Measurements from ENCODE around the gene GCAT.

GCAT gene

DNA sequence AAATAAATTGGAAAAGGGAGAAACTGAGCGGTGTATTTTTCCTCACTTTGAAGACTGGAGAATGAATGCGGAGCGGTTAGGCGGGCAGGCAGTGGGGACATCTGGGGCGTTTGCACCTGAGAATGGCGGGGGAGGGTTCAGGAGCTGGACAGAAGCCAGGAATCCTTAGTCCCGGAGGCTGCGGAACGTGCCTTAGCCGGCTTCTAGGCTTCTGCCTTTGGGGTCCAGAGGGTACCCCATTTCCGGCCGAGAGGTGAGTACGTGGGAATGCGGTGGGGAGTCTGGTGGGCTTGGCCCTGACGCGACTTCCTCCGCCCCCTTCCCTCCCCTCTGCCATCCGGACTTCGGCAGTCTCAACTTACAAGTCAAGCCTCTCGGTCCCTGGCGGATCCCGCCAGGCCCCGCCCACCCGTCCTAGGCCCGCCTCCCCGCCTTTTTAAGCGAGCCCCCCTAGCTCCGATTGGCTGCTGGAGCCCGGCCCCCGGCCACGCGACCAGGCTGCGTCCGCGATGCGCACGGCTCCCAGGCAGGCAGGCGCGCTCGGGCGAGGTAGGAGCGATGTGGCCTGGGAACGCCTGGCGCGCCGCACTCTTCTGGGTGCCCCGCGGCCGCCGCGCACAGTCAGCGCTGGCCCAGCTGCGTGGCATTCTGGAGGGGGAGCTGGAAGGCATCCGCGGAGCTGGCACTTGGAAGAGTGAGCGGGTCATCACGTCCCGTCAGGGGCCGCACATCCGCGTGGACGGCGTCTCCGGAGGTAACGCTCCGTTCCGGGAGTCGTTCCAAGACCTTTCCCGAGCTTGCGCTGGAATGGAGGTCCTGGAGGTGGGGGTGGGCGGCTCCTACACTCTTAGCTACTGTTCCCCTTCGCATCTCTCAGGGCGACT is at the start of gene GCAT:
Gene GCAT (plus strand): TSS at position 525 of the 884 bp plus-strand sequence. CDS start 34 bp downstream, at position 559.
- peak; percentile 70 to 73 for DNase-seq (ENCODE audit: low read depth in 2 of 2)

DNA sequence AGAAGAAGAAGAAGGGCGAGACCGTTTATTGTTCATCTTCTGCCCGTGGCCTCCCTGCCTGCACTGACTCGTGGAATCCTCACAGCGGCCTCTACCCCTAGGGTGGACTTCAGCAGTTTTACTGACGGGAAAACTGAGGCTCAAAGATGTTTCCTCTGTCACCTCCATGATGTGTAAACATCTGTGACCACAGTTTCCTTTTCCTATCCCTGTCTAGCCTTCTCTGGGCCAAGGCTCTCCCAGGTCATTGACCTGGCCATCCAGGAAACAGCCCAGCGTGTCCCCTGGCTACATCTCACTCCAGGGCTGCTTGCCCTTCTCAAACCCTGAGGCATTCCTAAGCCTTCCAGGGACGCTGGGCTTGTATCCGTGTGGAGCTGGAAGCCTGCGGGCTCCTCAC is 49.0 kb upstream of the GCAT start:
- DNase-seq (ENCODE audit: low read depth in 2 of 2), result no peak

GRCh38 chr22:37759281-37759680 is 48.5 kb upstream of the GCAT start:
- DNase-seq (ENCODE audit: low read depth in 2 of 2), result no peak

DNA sequence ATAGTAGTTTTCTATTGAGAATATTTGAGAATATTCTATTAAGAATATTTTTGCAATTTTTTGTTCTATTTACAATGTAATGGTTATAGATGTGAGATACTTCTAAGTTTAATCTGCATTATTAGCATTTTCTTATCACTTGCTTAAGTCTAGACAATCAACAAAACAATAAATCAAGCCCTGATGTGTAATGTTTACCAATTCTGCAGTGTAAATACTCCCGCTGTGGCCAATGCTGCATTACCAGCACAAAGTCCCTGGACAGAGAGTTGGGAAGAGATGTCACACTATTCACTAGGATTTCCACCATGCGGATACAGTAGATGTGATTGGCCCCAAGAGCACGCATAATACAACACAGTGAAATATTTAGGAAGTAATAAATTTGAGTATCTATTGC is 47.6 kb upstream of the GCAT start:
- DNase-seq (ENCODE audit: low read depth in 2 of 2), result no peak

DNA sequence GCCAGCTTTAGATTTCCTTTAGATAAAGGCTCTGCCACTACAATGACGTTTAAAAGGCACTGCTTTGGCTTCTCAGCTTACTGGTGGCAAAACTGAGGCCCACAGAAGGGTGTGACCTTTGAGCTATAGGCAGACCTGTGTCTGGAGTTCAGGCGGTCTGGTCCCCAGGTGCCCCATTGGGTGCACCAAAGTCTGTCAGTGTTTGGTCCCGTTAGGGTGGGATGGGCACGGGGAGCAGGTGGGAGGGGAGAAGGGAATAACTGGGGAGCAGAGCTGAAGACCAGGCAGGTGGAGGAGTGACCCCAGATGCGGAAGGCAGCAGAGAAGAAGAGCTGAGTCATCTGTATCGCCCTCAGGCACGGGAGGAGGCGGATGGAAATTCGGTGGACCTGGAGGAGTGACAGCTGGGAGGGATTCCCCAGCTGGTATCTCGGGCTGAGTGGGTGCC is 45.3 kb upstream of the GCAT start:
- DNase-seq (ENCODE audit: low read depth in 2 of 2), result no peak

DNA sequence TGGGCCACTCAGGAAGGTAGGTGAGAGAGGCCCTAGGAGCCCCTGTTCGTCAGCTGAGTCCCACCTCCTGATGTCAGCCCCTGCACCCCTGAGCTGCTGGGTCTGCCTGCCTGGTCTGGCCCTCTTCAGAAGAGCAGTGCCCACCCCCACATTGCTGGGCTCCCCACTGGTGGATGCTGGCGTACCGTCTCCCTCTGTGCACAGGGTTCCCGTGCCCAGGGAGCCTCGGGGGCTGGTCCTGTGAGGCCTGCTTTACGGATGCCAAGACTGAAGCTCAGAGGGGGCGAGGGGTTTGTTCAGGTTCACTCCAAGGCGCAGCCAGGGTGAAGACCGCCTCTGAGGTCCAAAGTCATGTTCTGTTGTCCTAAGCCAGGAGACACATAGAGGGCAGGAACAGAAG is 44.7 kb upstream of the GCAT start:
- no peak for DNase-seq (ENCODE audit: low read depth in 2 of 2)

DNA sequence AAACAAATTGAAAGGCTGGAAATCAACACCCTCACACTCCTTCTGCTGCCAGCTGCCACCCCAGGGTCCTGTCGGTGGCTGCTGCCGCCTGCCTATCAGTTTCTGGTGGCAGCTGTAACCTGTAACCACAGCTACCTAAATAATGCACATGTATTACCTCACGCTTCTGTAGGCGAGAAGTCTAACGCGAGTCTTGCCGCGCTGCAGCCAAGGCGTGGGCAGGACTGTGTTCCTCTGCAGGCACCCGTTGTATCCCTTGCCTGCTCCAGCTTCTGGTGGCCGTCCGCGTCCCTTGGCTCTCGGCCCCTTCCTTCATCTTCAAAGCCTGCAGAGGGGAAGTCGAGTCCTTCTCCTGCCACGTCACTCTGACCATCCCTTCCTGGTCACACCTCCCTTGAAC is 44.1 kb upstream of the GCAT start:
- no peak for DNase-seq (ENCODE audit: low read depth in 2 of 2)

DNA sequence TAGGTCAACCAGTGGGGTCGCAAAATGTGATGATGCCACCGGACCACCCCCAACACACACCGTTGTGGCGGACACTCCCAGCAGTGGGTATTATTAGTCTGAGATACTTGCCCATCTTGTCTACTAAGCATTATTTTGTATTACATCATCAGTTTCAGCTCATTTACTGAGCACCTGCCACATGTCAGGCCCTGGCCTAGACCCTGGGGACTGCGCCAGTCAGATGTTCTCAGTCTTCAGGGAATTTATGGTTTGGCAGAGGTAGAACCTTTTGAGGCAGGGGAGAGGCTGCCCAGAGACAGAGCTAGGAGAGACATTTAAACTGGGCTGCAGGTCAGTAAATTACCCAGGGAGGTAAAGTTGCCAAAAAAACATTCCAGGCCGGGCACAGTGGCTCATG is 43.1 kb upstream of the GCAT start:
- no peak for DNase-seq (ENCODE audit: low read depth in 2 of 2)

DNA sequence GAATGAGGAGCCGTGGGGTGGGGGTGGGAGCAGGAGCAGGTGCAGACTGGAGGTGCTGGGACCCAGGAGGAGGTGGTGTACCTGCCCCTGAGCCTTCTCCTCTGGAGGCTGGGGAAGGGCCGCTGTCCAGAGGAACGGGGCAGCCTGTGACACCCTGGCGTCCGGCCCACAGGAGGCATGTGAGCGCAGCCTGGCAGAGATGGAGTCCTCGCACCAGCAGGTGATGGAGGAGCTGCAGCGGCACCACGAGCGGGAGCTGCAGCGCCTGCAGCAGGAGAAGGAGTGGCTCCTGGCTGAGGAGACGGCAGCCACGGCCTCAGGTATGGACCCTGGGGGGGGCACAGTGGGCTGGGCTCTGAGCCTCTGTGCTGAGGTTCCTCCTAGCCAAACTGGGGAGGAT is 42.2 kb upstream of the GCAT start:
- DNase-seq (ENCODE audit: low read depth in 2 of 2), result no peak

DNA sequence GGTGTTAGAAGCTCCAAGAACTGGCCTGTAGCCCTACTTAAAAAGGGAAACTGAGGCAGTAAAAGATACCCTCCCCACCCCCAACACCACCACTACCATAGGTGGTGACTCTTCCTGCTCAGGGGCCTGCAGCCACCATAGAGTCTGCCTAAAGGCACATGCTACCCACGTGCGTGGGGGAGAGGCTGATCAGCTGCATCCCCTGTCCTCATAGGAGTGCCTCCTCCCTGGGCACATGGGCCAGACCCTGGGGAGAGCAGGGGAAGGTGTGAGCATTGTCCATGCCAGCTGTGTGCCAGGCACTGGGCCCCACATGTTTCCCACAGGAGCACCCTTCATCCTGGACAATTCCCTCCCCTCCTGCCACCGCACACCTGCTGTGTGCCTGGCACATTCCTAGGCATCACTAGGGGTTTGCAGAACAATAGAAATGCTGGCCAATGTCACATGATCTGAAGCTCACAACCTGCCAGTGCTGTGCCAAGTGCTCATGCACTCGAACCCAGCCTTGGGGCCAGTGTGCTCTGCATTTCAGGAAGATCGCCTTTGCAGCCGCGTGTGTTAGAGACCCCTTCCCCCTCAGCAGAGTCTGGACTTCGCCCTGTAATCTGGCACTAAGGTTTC is 41.7 kb upstream of the GCAT start:
- DNase-seq (ENCODE audit: low read depth in 2 of 2), result no peak

DNA sequence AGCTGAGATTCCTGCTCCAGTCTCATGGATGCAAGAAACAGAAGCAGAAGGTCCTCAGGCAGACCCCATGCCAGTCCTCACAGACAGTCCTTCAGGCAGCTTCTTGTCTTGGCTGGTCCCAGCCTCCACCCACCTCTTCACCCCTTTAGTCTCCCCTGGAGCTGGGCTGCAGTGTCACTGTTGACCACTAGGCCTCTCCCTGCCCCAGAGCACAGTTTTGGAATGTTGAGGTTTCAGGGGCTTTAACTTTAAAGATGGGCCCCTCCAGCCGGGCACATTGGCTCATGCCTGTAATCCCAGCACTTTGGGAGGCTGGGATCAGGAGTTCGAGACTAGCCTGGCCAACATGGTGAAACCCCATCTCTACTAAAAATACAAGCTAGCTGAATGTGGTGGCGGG is 39.5 kb upstream of the GCAT start:
- no peak for DNase-seq (ENCODE audit: low read depth in 2 of 2)

GRCh38 chr22:37769056-37769455 is 38.7 kb upstream of the GCAT start:
- no peak for DNase-seq (ENCODE audit: low read depth in 2 of 2)

DNA sequence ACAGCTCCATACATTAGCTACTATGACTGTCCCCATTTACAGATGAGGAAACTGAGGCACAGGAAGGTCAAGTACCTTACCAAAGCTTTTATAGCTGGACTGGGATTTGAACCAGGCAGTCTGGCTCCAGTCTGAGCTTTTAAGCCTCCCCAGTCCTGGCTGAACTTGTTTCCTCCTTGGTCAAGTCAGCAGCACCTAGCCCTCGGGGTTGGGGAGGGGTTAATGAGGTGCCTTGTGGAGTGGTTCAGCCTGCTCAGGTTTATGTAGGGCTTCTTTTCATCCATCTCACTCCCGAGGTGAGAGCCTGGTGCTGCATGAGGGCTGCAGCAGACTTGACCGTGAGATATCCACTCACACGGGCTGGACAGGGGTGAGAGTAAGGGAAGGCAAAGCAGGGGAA is 36.7 kb upstream of the GCAT start:
- no peak for DNase-seq (ENCODE audit: low read depth in 2 of 2)

GRCh38 chr22:37771702-37772427 is 35.9 kb upstream of the GCAT start:
- no peak for DNase-seq (ENCODE audit: low read depth in 2 of 2)

GRCh38 chr22:37774728-37775127 is 33.0 kb upstream of the GCAT start:
- no peak for DNase-seq (ENCODE audit: low read depth in 2 of 2)

DNA sequence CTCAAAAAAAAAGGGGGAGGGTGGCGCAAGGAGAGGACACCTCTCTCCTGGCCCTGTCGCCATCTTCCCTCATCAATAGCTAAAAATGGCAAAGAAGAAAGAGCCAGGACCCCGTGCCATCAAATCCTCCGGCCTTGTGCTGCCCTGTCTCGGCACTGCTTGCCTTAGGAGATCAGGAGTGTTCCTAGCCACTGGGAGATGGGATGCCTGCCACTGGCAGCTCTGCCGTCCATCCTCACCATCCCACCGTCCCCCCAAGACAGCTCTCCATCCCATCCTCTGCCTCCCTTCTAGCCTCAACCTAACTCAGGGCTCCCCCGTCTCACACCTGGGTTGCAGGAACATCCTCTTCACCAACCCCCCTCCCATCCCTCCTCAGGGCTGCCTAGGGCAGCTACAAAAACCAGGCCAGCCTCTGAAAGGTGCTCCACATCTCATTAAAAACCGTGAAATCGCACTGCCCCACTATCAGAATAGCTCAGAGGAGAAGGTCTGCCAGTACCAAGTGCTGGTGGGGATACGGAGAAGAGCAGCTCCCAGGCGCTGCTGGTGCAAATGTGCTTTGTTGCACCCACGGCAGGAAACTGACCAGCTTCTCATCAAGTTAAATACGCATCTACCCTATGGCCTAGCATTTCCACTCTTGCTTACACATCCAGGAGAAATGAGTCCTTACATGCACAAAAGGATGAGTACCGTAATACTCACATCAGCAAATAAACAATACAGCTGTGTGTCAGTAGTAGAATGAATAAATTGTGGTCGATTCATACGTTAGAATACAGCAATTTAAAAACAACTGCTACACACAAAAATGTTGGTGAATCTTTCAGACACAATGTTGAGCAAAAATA is 31.7 kb upstream of the GCAT start:
- no peak for DNase-seq (ENCODE audit: low read depth in 2 of 2)

DNA sequence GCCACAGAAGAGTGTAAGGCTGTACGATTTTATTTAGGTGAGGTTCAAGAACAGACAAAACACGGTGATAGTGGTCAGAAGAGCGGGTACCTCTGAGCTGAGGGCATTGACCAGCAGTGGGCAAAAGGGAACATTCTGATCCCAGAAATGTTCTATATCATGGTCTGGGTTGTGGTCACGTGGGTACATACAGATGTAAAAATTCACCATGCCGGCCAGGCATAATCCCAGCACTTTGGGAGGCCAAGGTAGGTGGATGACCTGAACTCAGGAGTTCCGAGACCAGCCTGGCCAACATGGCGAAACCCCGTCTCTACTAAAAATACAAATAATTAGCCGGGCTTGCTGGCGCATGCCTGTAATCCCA is 31.1 kb upstream of the GCAT start:
- no peak for DNase-seq (ENCODE audit: low read depth in 2 of 2)

DNA sequence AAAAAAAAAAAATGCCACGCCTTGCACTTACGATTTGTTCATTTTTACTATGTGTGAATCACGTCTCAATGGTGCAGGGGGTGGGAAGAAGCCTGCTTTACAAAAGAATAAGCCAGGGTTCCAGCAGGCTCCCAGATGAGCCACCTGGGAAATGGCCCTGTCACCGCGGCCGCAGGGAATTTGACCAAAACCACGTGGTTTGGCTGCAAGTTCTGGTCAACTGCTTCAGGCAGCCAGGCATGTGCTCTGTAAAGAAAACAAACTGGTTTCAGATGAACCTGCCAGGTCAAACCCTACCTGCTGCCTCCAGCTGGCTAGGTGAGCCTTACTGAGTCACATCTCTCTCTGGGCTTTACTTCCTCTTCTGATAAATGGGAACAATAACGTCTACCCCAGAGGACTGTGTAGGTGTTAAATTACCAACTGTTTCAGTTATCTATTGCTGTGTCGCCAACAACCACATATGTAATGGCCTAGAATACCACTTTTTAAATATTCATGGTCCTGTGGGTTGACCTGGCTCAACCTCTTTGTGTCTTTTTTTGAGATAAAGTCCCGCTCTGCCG is 30.5 kb upstream of the GCAT start:
- DNase-seq (ENCODE audit: low read depth in 2 of 2), result no peak

- no peak for DNase-seq (ENCODE audit: low read depth in 2 of 2)
Measured at GRCh38 chr22:37778370-37779009, 29.2 kb upstream of the GCAT start.

GRCh38 chr22:37781434-37782059 is 26.2 kb upstream of the GCAT start:
- no peak for DNase-seq (ENCODE audit: low read depth in 2 of 2)

Data from activated CD8-positive, alpha-beta memory T cell treated with anti-CD3 and anti-CD28 coated beads for 4 hours (primary cell).